Caco-2 (cell line): ENCODE measurements around the gene LIPN. TPM values are rescaled to one million over a fixed set of nuclear protein-coding genes. Genes with fewer than 3 reads are reported as not detected.

Experiments
- BruUV-seq: library from RNA; stranded (reverse); fragments of 400-500 nt; replicated peaks from 2 replicates; lab custom pipeline; 2021; lab: Mats Ljungman, UMichigan
- CTCF ChIA-PET: fragments of 300-600 bp; sonication (Branson Sonifier 250); formaldehyde crosslinking; loops from one replicate; lab custom pipeline; 2022; ENCODE audit warnings: antibody characterized with exemption; lab: Charles Lee
- POLR2A ChIA-PET: fragments of 300-600 bp; sonication (Branson Sonifier 250); formaldehyde crosslinking; loops from one replicate; lab custom pipeline; 2022; ENCODE audit warnings: antibody characterized with exemption; lab: Charles Lee
- DNase-seq, 2 experiments: peaks; one replicate each; pipeline versions ENCODE4 v3.0.0 to v3.0.0-alpha.2; 2020 to 2022
- H3K27me3 ChIP-seq: replicated peaks from 2 replicates; pipeline ENCODE4 v1.6.0; 2011; ENCODE audit warnings: low read length; ENCODE audit not compliant: control insufficient read depth, insufficient read depth
- H3K36me3 ChIP-seq: 2 replicates; pipeline ENCODE4 v1.5.1; 2011; ENCODE audit warnings: low read length; ENCODE audit not compliant: control insufficient read depth, insufficient read depth
- H3K4me1 ChIP-seq: fragments of 250-450 bp; sonication (Bioruptor Pico); 2 replicates; pipeline ENCODE4 v1.5.1; 2020; ENCODE audit warnings: mild to moderate bottlenecking
- H3K4me3 ChIP-seq: 2 replicates; pipeline ENCODE4 v1.5.1; 2011; ENCODE audit warnings: low read depth, mild to moderate bottlenecking, control low read depth, low read length
- H3K9me3 ChIP-seq: fragments of 250-450 bp; sonication (Bioruptor Pico); 2 replicates; pipeline ENCODE4 v1.5.1; 2020; ENCODE audit warnings: mild to moderate bottlenecking, moderate library complexity
- H3K27ac Mint-ChIP-seq: one replicate; pipeline ENCODE4 v1.8.0; 2022; ENCODE audit warnings: mixed read lengths; ENCODE audit not compliant: unreplicated experiment
- H3K27me3 Mint-ChIP-seq: one replicate; pipeline ENCODE4 v1.8.0; 2022; ENCODE audit warnings: mixed read lengths; ENCODE audit not compliant: insufficient read depth, unreplicated experiment
- H3K36me3 Mint-ChIP-seq: one replicate; pipeline ENCODE4 v1.8.0; 2022; ENCODE audit warnings: mild to moderate bottlenecking, mixed read lengths; ENCODE audit not compliant: insufficient read depth, unreplicated experiment
- H3K4me1 Mint-ChIP-seq: one replicate; pipeline ENCODE4 v1.8.0; 2022; ENCODE audit warnings: low read depth, mixed read lengths; ENCODE audit not compliant: unreplicated experiment
- H3K4me3 Mint-ChIP-seq: one replicate; pipeline ENCODE4 v1.8.0; 2022; ENCODE audit warnings: mild to moderate bottlenecking, moderate library complexity, mixed read lengths; ENCODE audit not compliant: unreplicated experiment
- H3K9me3 Mint-ChIP-seq: one replicate; pipeline ENCODE4 v1.8.0; 2022; ENCODE audit warnings: mixed read lengths; ENCODE audit not compliant: unreplicated experiment
- CTCF ChIP-seq, 2 experiments: fragments of 200-600 bp in 1 of 2; IDR thresholded peaks; 1 replicate in 1 of 2; 2 replicates in 1 of 2; pipeline versions ENCODE4 v1.5.1 to v1.8.0; 2011 to 2022; ENCODE audit warnings: antibody characterized with exemption in 1 of 2, control low read depth in 1 of 2, inconsistent platforms in 1 of 2, low read depth in 1 of 2, low read length in 1 of 2, mild to moderate bottlenecking in 1 of 2, moderate library complexity in 1 of 2; ENCODE audit not compliant: insufficient read depth in 1 of 2, severe bottlenecking in 1 of 2, unreplicated experiment in 1 of 2
- intact Hi-C: fragments of 100-400 bp; cut with micrococcal nuclease; formaldehyde crosslinking; loops from one replicate; pipeline ENCODE4 v1.10.0; 2022; ENCODE audit not compliant: unreplicated experiment
- total RNA-seq: library from RNA; stranded (reverse); gene quantifications from 2 replicates; pipeline ENCODE4 v1.2.3, GENCODE V29; 2022

LIPN gene
- total RNA-seq, 1 experiment from 2014 or later = not detected

GRCh38 chr10:88827671-88828070 lies 67.9 kb downstream of the LIPN start:
- Mint-ChIP-seq H3K27me3 (no peaks in the 10 kb centered on the region), H3K27ac (no peak overlapping the region), H3K4me1 (peaks cover 3% of the 10 kb centered on the region), H3K9me3 (peaks cover 15% of the 10 kb centered on the region), H3K4me3 (no peak overlapping the region), H3K36me3 (no peaks in the 10 kb centered on the region)
- TF ChIP-seq CTCF (IDR thresholded peaks at IDR 0.05; ENCODE audit: insufficient read depth in 1 of 2, low read depth in 1 of 2, low read length in 1 of 2, severe bottlenecking in 1 of 2, unreplicated experiment in 1 of 2) = no peak
- Histone ChIP-seq H3K4me1 (peaks cover 11% of the 10 kb centered on the region), H3K4me3 (no peak overlapping the region), H3K27me3 (no peaks in the 10 kb centered on the region), H3K36me3 (no peaks in the 10 kb centered on the region), H3K9me3 (no peaks in the 10 kb centered on the region)
- no TSS peak for BruUV-seq
- intact Hi-C loops = no loop called here
- ChIA-PET CTCF (interaction anchor here (1.5 kb wide), 1 partner anchor 107 kb away, joined by 3 read pairs; no protein-coding TSS in a partner anchor), POLR2A (no interaction called here)
- no peak for DNase-seq

GRCh38 chr10:88828310-88828709 lies 68.5 kb downstream of the LIPN start:
- POLR2A ChIA-PET = no interaction called here
- Mint-ChIP-seq H3K4me1 (peaks cover 7% of the 10 kb centered on the region), H3K36me3 (no peaks in the 10 kb centered on the region), H3K4me3 (no peak overlapping the region), H3K27ac (no peak overlapping the region), H3K9me3 (peaks cover 21% of the 10 kb centered on the region), H3K27me3 (no peaks in the 10 kb centered on the region)
- DNase-seq = no peak
- no peak for TF ChIP-seq CTCF (IDR thresholded peaks at IDR 0.05; ENCODE audit: insufficient read depth in 1 of 2, low read depth in 1 of 2, low read length in 1 of 2, severe bottlenecking in 1 of 2, unreplicated experiment in 1 of 2)
- intact Hi-C loops = no loop called here
- no peaks in the 10 kb centered on the region for H3K9me3 ChIP-seq
- H3K4me3 ChIP-seq = no peak overlapping the region
- no TSS peak for BruUV-seq
- no peaks in the 10 kb centered on the region for H3K27me3 ChIP-seq
- peaks cover 15% of the 10 kb centered on the region for H3K4me1 ChIP-seq
- no peaks in the 10 kb centered on the region for H3K36me3 ChIP-seq
- CTCF ChIA-PET = interaction anchor here (1.5 kb wide), 1 partner anchor 106 kb away, joined by 3 read pairs; no protein-coding TSS in a partner anchor

Other genes with a start within 250 kb of the LIPN start
- 5.7 and 6.7 TPM in 2 replicates for gene RNLS, start 176.7 kb upstream of the LIPN start, total RNA-seq
- gene LIPJ, start 173.3 kb upstream of the LIPN start, total RNA-seq = not detected in 2 replicates
- not detected in 2 replicates for gene LIPF, start 95.6 kb upstream of the LIPN start, total RNA-seq
- not detected in 2 replicates for gene LIPK, start 53.8 kb upstream of the LIPN start, total RNA-seq
- not detected in 2 replicates for gene LIPM, start 42.7 kb downstream of the LIPN start, total RNA-seq
- not detected in 2 replicates for gene ANKRD22, start 91.8 kb downstream of the LIPN start, total RNA-seq
- gene STAMBPL1, start 120.2 kb downstream of the LIPN start, total RNA-seq = 0.42 and 0.54 TPM in 2 replicates
- gene ACTA2, start 192.8 kb downstream of the LIPN start, total RNA-seq = 0.23 TPM in 1 of 2 replicates, not detected in the other
- gene FAS, start 230.8 kb downstream of the LIPN start, total RNA-seq = not detected in 2 replicates